ENCODE data around the gene GFI1.

DNA sequence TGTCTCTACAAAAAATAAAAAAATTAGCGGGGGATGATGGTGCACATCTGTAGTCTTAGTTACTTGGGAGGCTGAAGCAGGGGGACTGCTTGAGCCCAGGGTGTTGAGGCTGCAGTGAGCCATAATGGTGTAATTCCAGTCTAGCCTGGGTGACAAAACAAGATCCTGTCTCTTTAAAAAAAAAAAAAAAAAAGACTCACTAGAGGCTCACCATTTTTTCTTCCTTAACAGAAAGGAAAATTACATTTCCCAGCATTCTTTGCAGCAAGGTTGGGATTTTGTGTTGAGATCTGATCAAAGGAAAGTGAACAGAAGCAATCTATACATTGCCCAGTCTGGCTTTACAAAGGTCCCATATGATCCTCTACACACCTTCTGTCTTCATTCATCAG lies 21.5 kb downstream of the GFI1 start:
- TF ChIP-seq, protein P1, sequence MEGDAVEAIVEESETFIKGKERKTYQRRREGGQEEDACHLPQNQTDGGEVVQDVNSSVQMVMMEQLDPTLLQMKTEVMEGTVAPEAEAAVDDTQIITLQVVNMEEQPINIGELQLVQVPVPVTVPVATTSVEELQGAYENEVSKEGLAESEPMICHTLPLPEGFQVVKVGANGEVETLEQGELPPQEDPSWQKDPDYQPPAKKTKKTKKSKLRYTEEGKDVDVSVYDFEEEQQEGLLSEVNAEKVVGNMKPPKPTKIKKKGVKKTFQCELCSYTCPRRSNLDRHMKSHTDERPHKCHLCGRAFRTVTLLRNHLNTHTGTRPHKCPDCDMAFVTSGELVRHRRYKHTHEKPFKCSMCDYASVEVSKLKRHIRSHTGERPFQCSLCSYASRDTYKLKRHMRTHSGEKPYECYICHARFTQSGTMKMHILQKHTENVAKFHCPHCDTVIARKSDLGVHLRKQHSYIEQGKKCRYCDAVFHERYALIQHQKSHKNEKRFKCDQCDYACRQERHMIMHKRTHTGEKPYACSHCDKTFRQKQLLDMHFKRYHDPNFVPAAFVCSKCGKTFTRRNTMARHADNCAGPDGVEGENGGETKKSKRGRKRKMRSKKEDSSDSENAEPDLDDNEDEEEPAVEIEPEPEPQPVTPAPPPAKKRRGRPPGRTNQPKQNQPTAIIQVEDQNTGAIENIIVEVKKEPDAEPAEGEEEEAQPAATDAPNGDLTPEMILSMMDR (conservative IDR thresholded peaks at IDR 0.05): no peak
- TF ChIP-seq ZFX (IDR thresholded peaks at IDR 0.05): no peak
